Pancreas (tissue), 10 donors: ENCODE measurements around the gene PNRC2. TPM values are rescaled to one million over a fixed set of nuclear protein-coding genes. Genes with fewer than 3 reads are reported as not detected.
"Not testable (repeated sequence)": the region's sequence is repeated elsewhere in the genome, so short reads cannot be mapped to it uniquely, and the experiment has no call there.

Experiments used
- ATAC-seq, 4 donors: fragments of 200-7000 bp; cut with Tn5 transposase; one replicate each; pipeline versions ENCODE4 v1.8.0 to v1.9.1; 2020; ENCODE audit warnings: mild to moderate bottlenecking in 4 of 4, moderate library complexity in 4 of 4
- DNase-seq, 6 donors: peaks; one replicate each; pipeline ENCODE4 v3.0.0-alpha.2; 2020
- FAIRE-seq: peaks from 2 replicates; lab custom pipeline; 2012; peaks lifted over from hg19 to GRCh38; lab: Jason Lieb, UNC
- H3K27ac ChIP-seq, 4 donors: fragments of 200-600 bp; sonication (generic); 1 replicate in 3 of 4; 2 replicates in 1 of 4; pipeline versions ENCODE4 v1.5.0 to v1.8.0; 2020
- H3K27me3 ChIP-seq, 4 donors: fragments of 200-600 bp; one replicate each; pipeline ENCODE4 v1.8.0; 2021
- H3K36me3 ChIP-seq, 3 donors: fragments of 200-600 bp; sonication (generic) in 1 of 3; one replicate each; pipeline versions ENCODE4 v1.5.0 to v1.8.0; 2020 to 2021
- H3K4me1 ChIP-seq, 3 donors: fragments of 200-600 bp; one replicate each; pipeline ENCODE4 v1.8.0; 2021
- H3K4me3 ChIP-seq, 4 donors: fragments of 200-600 bp; sonication (generic) in 2 of 4; one replicate each; pipeline versions ENCODE4 v1.5.0 to v1.8.0; 2020 to 2021
- H3K9me3 ChIP-seq, 4 donors: fragments of 200-600 bp; one replicate each; pipeline ENCODE4 v1.8.0; 2021
- WGBS, 2 donors: extraction: QIAGEN DNeasy Blood & Tissue Kit; methylation state at CpG; one replicate each; pipeline ENCODE4 v1.1.7; 2013; 5-methylcytosine and 5-hydroxymethylcytosine counted together
- intact Hi-C, 3 donors: fragments of 100-400 bp; cut with DNase I; formaldehyde crosslinking; loops; one replicate each; pipeline versions ENCODE4 v1.11.1 to v1.14.2; 2022
- polyA plus RNA-seq, 2 donors: library from polyadenylated mRNA; stranded (reverse); fragments of 200-250 nt; gene quantifications; one replicate each; pipeline ENCODE4 v1.2.3, GENCODE V29; 2013
- total RNA-seq, 6 donors: library from RNA; stranded (reverse); fragmentation: NEBNext Ultra II Directional in 4 of 6; extraction: Animal tissue kit (Norgen Biotek cat#: 25700) in 4 of 6; gene quantifications; one replicate each; pipeline versions ENCODE4 v1.2.1 to v1.2.4, GENCODE V29; 2021 to 2023
- TF ChIP-seq, protein P1 (sequence below), 4 donors: fragments of 200-600 bp; sonication (generic) in 3 of 4; IDR thresholded peaks; one replicate each; pipeline versions ENCODE4 v1.5.0 to v1.8.0; 2021; ENCODE audit warnings: antibody characterized with exemption in 4 of 4
- donor health status: healthy with polysubstance abuse.
- donor health status: DM: no; HTN: no; CAD: no; lungs with moderate emphysema.
- donor health status: DM: no; HTN: no; CAD: no.
- donor health status: control.
- donor health status: control.
- donor health status: Bipolar disorder and iron deficiency.
- donor health status: DM: yes; HTN: yes; CAD: no.
- donor health status: DM: no; HTN: no; CAD: no.
- donor health status: DM: no; HTN: no; CAD: no.
- donor health status: DM: yes; HTN: yes; CAD: no.

Gene PNRC2
- total and polyA plus RNA-seq, 8 donors, result 24.3 to 57.4 (median 38.3) TPM

DNA sequence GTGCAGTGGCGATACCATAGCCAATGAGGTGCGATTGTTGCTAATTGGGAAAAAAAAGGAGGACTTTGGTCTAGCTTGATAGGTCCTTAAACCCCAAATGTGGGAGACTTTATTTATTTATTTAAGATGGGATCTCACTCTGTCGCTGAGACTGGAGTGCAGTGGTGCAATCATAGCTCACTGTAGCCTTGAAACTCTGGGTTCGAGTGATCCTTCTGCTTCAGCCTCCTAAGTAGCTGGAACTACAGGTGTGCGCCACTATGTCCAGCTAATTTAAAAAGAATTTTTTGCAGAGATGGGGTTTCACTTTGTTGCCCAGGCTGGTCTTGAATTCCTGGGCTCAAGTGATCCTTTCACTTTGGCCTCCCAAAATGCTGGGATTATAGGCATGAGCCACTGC, 44.5 kb downstream of the PNRC2 start:
- Histone ChIP-seq H3K27ac (no peak overlapping the region), H3K9me3 (no peaks in the 10 kb centered on the region), H3K36me3 (no peaks in the 10 kb centered on the region), H3K4me3 (no peak overlapping the region), H3K27me3 (no peaks in the 10 kb centered on the region), H3K4me1 (peaks cover 0 to 7% (median 0%) of the 10 kb centered on the region in 3 donors)
- TF ChIP-seq, protein P1, sequence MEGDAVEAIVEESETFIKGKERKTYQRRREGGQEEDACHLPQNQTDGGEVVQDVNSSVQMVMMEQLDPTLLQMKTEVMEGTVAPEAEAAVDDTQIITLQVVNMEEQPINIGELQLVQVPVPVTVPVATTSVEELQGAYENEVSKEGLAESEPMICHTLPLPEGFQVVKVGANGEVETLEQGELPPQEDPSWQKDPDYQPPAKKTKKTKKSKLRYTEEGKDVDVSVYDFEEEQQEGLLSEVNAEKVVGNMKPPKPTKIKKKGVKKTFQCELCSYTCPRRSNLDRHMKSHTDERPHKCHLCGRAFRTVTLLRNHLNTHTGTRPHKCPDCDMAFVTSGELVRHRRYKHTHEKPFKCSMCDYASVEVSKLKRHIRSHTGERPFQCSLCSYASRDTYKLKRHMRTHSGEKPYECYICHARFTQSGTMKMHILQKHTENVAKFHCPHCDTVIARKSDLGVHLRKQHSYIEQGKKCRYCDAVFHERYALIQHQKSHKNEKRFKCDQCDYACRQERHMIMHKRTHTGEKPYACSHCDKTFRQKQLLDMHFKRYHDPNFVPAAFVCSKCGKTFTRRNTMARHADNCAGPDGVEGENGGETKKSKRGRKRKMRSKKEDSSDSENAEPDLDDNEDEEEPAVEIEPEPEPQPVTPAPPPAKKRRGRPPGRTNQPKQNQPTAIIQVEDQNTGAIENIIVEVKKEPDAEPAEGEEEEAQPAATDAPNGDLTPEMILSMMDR (IDR thresholded peaks at IDR 0.05), result no peak
- DNase-seq, result no peak
- intact Hi-C loops, result no loop called here
- no peak for FAIRE-seq
- WGBS, 2 donors, result 89 to 91% methylated on average over 5 of the region's 5 CpGs
- no peak for ATAC-seq

DNA sequence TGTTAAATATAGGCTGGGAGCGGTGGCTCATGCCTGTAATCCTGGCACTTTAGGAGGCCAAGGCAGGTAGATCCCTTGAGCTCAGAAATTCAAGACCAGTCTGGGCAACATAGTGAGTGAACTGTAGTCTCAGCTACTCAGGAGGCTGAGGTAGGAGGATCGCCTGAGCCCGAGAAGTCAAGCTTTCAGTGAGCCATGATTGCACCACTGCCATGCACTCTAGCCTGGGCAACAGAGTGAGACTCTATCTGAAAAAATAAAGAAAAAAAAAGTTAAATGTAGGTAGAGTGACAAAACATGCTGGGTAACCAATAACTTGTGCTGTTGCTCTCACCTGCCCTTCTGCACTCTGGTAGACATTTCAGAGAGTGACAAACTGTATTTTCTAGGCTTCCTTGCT, 45.5 kb downstream of the PNRC2 start:
- TF ChIP-seq, protein P1 (IDR thresholded peaks at IDR 0.05), result no peak
- Histone ChIP-seq H3K27ac (no peak overlapping the region), H3K27me3 (no peaks in the 10 kb centered on the region), H3K4me3 (no peak overlapping the region), H3K9me3 (no peaks in the 10 kb centered on the region), H3K36me3 (no peaks in the 10 kb centered on the region), H3K4me1 (peaks cover 0 to 7% (median 0%) of the 10 kb centered on the region in 3 donors)
- ATAC-seq (no peak), FAIRE-seq (no peak), DNase-seq (no peak)
- 98% methylated on average over 3 of the region's 3 CpGs for WGBS, 2 donors
- intact Hi-C loops, result no loop called here

DNA sequence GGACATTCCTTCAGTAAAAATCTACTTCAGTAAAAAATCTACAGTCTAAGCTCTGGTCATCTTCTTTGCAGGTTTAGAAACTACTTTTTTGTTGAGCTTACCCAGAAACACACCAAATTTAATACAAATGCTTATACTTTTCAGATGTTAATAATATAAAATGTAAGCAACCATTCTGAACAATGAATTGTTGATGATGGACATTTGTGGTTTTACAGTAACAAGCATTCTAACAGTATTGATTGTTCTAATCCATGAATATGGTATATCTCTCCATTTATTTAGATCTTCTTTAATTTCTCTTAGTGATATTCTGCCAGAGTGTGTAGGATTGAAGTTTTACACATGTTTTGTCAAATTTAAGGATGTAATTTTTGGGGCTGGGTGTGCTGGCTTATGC, 47.5 kb downstream of the PNRC2 start:
- intact Hi-C loops, result no loop called here
- FAIRE-seq (no peak), DNase-seq (no peak), ATAC-seq (no peak)
- no peaks in the 10 kb centered on the region for H3K36me3 ChIP-seq
- H3K9me3 ChIP-seq, result no peaks in the 10 kb centered on the region
- peaks cover 0 to 7% (median 3%) of the 10 kb centered on the region in 3 donors for H3K4me1 ChIP-seq
- no peaks in the 10 kb centered on the region for H3K27me3 ChIP-seq
- TF ChIP-seq, protein P1 (IDR thresholded peaks at IDR 0.05), result no peak
- no peak overlapping the region for H3K4me3 ChIP-seq
- no peak overlapping the region for H3K27ac ChIP-seq

DNA sequence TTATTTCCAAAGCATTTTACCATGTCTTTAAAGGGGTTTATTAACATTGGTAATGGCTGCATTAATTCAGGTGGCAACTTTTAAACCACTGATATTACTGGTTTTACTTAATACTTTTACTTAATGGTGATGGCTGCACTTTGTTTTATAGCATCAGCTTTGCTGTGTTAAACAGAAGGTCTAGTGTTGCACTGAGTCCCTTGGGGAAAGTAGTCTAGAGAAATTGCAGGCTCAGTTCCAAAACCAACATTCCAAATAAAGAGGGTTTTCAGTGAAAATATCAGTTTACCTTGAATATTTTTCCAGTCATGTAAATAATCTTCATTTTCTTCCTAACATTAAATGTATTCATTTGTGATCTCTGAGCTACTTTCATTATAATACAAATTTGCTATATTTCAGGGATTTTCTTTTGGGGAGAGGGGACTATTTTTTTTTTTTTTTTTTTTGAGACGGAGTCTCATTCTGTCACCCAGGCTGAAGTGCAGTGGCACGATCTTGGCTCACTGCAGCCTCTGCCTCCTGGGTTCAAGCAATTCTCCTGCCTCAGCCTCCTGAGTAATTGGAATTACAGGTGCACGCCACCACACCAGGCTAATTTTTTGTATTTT, 49.1 kb downstream of the PNRC2 start:
- H3K4me1 ChIP-seq, DNase-seq, intact Hi-C loops, H3K27me3 ChIP-seq, H3K36me3 ChIP-seq, H3K4me3 ChIP-seq, FAIRE-seq, H3K9me3 ChIP-seq: not testable (repeated sequence)
- ATAC-seq, result peak in 2 of 4 donors; percentile 36 to 39
- WGBS, 2 donors, result 24 to 70% methylated on average over 2 to 3 of the region's 3 CpGs
- H3K27ac ChIP-seq, result peak overlapping the region in 1 of 4 donors; percentile 1

DNA sequence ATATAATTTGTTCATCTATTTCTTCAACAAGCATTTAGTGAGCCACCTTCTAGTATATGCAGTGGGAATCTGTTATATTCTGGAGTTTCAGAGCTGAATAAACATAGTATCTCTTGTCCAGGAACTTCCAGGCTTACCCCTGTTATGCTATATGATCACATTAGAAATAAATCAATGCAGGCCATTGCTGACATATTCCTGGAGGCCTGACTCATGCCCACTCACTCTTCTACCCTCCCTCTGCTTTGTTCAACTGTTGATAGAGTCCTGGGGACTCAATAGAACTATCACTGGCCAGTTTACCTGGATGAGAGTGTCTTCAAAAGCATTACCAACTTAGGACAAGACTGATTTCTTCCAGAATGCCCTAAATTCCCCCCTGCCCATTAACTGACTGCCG, 49.8 kb downstream of the PNRC2 start:
- no peak for FAIRE-seq
- H3K4me3 ChIP-seq, result no peak overlapping the region
- H3K27ac ChIP-seq, result peak overlapping the region in 1 of 4 donors; percentile 1
- peak in 3 of 4 donors; percentile 55 to 75 (median 64) for ATAC-seq
- intact Hi-C loops, result no loop called here
- no peak for DNase-seq
- peaks cover 0 to 4% (median 0%) of the 10 kb centered on the region in 3 donors for H3K4me1 ChIP-seq
- TF ChIP-seq, protein P1 (IDR thresholded peaks at IDR 0.05), result no peak
- H3K9me3 ChIP-seq, result no peaks in the 10 kb centered on the region
- 75 to 88% methylated on average over 1 of the region's 1 CpG for WGBS, 2 donors
- no peaks in the 10 kb centered on the region for H3K27me3 ChIP-seq
- H3K36me3 ChIP-seq, result no peaks in the 10 kb centered on the region
